HepG2 (cell line): ENCODE data around the gene CFAP97. TPM values are rescaled to one million over a fixed set of nuclear protein-coding genes. Genes with fewer than 3 reads are reported as not detected.

Source experiments
- FOSL2 ChIP-seq: sonication (generic); formaldehyde crosslinking; IDR thresholded peaks from 2 replicates; pipeline ENCODE4 v1.4.0; 2020; ENCODE audit warnings: missing genetic modification reagents
- GRHL1 ChIP-seq: sonication (generic); formaldehyde crosslinking; conservative IDR thresholded peaks from 2 replicates; pipeline ENCODE4 v1.8.0; 2022; ENCODE audit warnings: missing genetic modification reagents
- KDM5B ChIP-seq: sonication (generic); formaldehyde crosslinking; IDR thresholded peaks from 2 replicates; pipeline ENCODE4 v1.4.0; 2020; ENCODE audit warnings: missing genetic modification reagents, mild to moderate bottlenecking, borderline replicate concordance
- MTA1 ChIP-seq: sonication (generic); formaldehyde crosslinking; IDR thresholded peaks from 2 replicates; pipeline ENCODE4 v1.4.0; 2020; ENCODE audit warnings: missing genetic modification reagents, mild to moderate bottlenecking, borderline replicate concordance
- NAIF1 ChIP-seq: sonication (generic); formaldehyde crosslinking; IDR thresholded peaks from 2 replicates; pipeline ENCODE4 v1.5.0; 2020; ENCODE audit warnings: mild to moderate bottlenecking, missing genetic modification reagents, borderline replicate concordance
- PAF1 ChIP-seq: IDR thresholded peaks from 2 replicates; pipeline ENCODE4 v1.6.1; 2016; ENCODE audit warnings: missing genetic modification reagents, missing compliant biosample characterization
- POGZ ChIP-seq: sonication (generic); formaldehyde crosslinking; IDR thresholded peaks from 2 replicates; pipeline ENCODE4 v1.4.0; 2020; ENCODE audit warnings: mild to moderate bottlenecking, missing genetic modification reagents
- SATB2 ChIP-seq: sonication (generic); formaldehyde crosslinking; IDR thresholded peaks from 2 replicates; pipeline ENCODE4 v1.5.0; 2020; ENCODE audit warnings: missing genetic modification reagents
- STAT6 ChIP-seq: sonication (generic); formaldehyde crosslinking; IDR thresholded peaks from 2 replicates; pipeline ENCODE4 v1.4.0; 2020; ENCODE audit warnings: missing genetic modification reagents, mild to moderate bottlenecking, borderline replicate concordance
- ZFY ChIP-seq: sonication (generic); formaldehyde crosslinking; IDR thresholded peaks from 2 replicates; pipeline ENCODE4 v1.4.0; 2020; ENCODE audit warnings: missing genetic modification reagents
- ZNF20 ChIP-seq: sonication (generic); formaldehyde crosslinking; IDR thresholded peaks from 2 replicates; pipeline ENCODE4 v1.4.0; 2020; ENCODE audit warnings: mild to moderate bottlenecking, moderate library complexity, missing genetic modification reagents
- ZNF230 ChIP-seq: sonication (generic); formaldehyde crosslinking; IDR thresholded peaks from 2 replicates; pipeline ENCODE4 v1.4.0; 2020; ENCODE audit warnings: mild to moderate bottlenecking, missing genetic modification reagents
- ZNF256 ChIP-seq: sonication (generic); formaldehyde crosslinking; conservative IDR thresholded peaks from 2 replicates; pipeline ENCODE4 v1.4.0; 2020; ENCODE audit warnings: missing genetic modification reagents
- polyA plus RNA-seq, 8 experiments: library from polyadenylated mRNA; depleted of rRNA in 3 of 8; stranded (reverse) in 7 of 8; unstranded in 1 of 8; fragments of >200 nt; fragmentation: Illumina TruSeq in 4 of 8; extraction: Trizol in 4 of 8; gene quantifications; 2 replicates each; pipeline versions ENCODE4 v1.2.1 to v1.2.3, GENCODE V29; 2011 to 2016; ENCODE audit warnings: low read depth in 4 of 8, missing spikeins in 1 of 8, mixed read lengths in 1 of 8; ENCODE audit not compliant: insufficient read depth in 1 of 8
- total RNA-seq, 5 experiments: library from RNA; depleted of rRNA; stranded (reverse); fragments of >200 nt; fragmentation: Illumina TruSeq; extraction: Trizol; gene quantifications; 2 replicates each; pipeline ENCODE4 v1.2.3, GENCODE V29; 2016; ENCODE audit warnings: low read depth in 1 of 5
- TF ChIP-seq, protein P1 (sequence below): IDR thresholded peaks from 2 replicates; pipeline ENCODE4 v1.6.1; 2016; ENCODE audit warnings: missing compliant biosample characterization, missing genetic modification reagents, borderline replicate concordance
- TF ChIP-seq, protein P2 (sequence below): IDR thresholded peaks from 2 replicates; pipeline ENCODE4 v1.6.1; 2016; ENCODE audit warnings: missing biosample characterization, missing genetic modification reagents, low read depth
- TF ChIP-seq, protein P3 (sequence below): sonication (generic); formaldehyde crosslinking; IDR thresholded peaks from 2 replicates; pipeline ENCODE4 v1.5.1; 2020; ENCODE audit warnings: mild to moderate bottlenecking, missing genetic modification reagents, borderline replicate concordance

The CFAP97 gene
- total and polyA plus RNA-seq, 2 of the 13 experiments (the other 11 are each of a cell fraction or from before 2014, with no cell fraction given), result 32.1 to 44.4 TPM

DNA sequence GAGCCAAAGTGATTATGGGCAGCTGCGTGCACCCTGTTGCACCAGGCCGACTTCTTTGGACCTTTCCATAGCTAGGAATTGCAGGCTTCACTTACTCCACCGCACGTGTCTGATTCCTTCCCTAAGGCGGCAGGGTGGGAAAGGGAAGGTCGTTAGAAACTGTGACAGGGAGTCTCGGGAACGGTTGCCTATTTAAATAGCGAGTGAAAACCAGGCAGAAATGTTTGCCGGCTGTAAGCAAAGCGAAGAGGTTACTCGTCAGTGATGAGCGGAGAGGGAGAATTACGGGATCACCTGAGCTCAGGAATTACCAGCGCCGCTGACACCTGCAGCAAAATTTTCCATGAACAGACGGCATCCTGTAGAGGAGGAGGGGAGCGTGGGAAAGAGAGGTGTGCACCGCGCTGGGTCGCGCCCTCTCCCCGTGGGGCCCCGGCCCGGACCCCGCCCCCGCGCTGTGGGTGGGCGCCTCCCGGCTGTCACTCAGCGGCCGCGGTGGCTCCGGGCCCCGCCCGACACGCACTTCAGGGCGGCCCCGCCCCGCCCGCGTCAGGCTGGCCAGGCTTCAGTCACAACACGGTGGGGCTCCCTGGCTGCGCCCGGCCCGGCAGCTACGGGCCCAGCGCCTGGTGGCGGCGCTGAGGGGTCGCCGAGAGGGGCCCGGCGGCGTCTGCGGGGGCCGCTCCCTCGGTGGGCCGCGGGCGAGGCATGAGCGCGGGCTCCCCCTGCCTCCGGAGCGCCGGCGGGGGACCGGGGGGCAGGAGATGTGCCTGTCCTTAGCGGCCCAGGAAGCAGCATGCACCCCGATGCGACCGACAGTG, 5.4 kb upstream of the CFAP97 start, which contains the start of gene SNX25 (continued):
- TF ChIP-seq, protein P1, sequence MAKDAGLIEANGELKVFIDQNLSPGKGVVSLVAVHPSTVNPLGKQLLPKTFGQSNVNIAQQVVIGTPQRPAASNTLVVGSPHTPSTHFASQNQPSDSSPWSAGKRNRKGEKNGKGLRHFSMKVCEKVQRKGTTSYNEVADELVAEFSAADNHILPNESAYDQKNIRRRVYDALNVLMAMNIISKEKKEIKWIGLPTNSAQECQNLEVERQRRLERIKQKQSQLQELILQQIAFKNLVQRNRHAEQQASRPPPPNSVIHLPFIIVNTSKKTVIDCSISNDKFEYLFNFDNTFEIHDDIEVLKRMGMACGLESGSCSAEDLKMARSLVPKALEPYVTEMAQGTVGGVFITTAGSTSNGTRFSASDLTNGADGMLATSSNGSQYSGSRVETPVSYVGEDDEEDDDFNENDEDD (CRISPR knock-in tag), result no peak
- TF ChIP-seq, protein P2, sequence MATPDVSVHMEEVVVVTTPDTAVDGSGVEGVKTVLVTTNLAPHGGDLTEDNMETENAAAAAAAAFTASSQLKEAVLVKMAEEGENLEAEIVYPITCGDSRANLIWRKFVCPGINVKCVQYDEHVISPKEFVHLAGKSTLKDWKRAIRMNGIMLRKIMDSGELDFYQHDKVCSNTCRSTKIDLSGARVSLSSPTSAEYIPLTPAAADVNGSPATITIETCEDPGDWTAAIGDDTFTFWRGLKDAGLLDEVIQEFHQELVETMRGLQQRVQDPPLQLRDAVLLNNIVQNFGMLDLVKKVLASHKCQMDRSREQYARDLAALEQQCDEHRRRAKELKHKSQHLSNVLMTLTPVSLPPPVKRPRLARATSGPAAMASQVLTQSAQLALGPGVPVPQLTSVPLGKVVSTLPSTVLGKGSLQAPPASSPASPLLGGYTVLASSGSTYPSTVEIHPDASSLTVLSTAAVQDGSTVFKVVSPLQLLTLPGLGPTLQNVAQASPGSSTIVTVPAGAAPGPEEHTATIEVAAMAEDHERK (CRISPR knock-in tag), result no peak
- TF ChIP-seq PAF1 (CRISPR knock-in tag) (no peak), MTA1 (CRISPR knock-in tag) (peak; percentile 35; the same call in 1 of the 2 replicates), ZNF230 (no peak), NAIF1 (CRISPR knock-in tag) (no peak), GRHL1 (CRISPR knock-in tag) (no peak), ZNF256 (CRISPR knock-in tag) (no peak), ZFY (peak; percentile 73), FOSL2 (CRISPR knock-in tag) (peak; percentile 21; the same call in 1 of the 2 replicates), ZNF20 (CRISPR knock-in tag) (no peak), SATB2 (CRISPR knock-in tag) (no peak), KDM5B (CRISPR knock-in tag) (no peak; the same call in 1 of the 2 replicates), STAT6 (CRISPR knock-in tag) (no peak), POGZ (CRISPR knock-in tag) (no peak)
- TF ChIP-seq, protein P3, sequence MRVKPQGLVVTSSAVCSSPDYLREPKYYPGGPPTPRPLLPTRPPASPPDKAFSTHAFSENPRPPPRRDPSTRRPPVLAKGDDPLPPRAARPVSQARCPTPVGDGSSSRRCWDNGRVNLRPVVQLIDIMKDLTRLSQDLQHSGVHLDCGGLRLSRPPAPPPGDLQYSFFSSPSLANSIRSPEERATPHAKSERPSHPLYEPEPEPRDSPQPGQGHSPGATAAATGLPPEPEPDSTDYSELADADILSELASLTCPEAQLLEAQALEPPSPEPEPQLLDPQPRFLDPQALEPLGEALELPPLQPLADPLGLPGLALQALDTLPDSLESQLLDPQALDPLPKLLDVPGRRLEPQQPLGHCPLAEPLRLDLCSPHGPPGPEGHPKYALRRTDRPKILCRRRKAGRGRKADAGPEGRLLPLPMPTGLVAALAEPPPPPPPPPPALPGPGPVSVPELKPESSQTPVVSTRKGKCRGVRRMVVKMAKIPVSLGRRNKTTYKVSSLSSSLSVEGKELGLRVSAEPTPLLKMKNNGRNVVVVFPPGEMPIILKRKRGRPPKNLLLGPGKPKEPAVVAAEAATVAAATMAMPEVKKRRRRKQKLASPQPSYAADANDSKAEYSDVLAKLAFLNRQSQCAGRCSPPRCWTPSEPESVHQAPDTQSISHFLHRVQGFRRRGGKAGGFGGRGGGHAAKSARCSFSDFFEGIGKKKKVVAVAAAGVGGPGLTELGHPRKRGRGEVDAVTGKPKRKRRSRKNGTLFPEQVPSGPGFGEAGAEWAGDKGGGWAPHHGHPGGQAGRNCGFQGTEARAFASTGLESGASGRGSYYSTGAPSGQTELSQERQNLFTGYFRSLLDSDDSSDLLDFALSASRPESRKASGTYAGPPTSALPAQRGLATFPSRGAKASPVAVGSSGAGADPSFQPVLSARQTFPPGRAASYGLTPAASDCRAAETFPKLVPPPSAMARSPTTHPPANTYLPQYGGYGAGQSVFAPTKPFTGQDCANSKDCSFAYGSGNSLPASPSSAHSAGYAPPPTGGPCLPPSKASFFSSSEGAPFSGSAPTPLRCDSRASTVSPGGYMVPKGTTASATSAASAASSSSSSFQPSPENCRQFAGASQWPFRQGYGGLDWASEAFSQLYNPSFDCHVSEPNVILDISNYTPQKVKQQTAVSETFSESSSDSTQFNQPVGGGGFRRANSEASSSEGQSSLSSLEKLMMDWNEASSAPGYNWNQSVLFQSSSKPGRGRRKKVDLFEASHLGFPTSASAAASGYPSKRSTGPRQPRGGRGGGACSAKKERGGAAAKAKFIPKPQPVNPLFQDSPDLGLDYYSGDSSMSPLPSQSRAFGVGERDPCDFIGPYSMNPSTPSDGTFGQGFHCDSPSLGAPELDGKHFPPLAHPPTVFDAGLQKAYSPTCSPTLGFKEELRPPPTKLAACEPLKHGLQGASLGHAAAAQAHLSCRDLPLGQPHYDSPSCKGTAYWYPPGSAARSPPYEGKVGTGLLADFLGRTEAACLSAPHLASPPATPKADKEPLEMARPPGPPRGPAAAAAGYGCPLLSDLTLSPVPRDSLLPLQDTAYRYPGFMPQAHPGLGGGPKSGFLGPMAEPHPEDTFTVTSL (CRISPR knock-in tag), result no peak
